Right lobe of liver (tissue), 6 donors: ENCODE data around the gene ASPSCR1. TPM values are rescaled to one million over a fixed set of nuclear protein-coding genes. Genes with fewer than 3 reads are reported as not detected.

Experiments used
- ATAC-seq, 4 donors: fragments of 200-7000 bp; cut with Tn5 transposase; one replicate each; pipeline ENCODE4 v1.9.1; 2020; ENCODE audit warnings: mild to moderate bottlenecking in 4 of 4, moderate library complexity in 4 of 4
- DNase-seq, 3 donors: peaks; one replicate each; pipeline ENCODE4 v3.0.0-alpha.2; 2020
- H3K27ac ChIP-seq, 3 donors: fragments of 200-600 bp; one replicate each; pipeline ENCODE4 v1.8.0; 2022
- H3K27me3 ChIP-seq, 2 donors: fragments of 200-600 bp; one replicate each; pipeline ENCODE4 v1.8.0; 2022
- H3K36me3 ChIP-seq, 4 donors: fragments of 200-600 bp; sonication (generic) in 1 of 4; one replicate each; pipeline versions ENCODE4 v1.5.1 to v1.8.0; 2017 to 2022; ENCODE audit warnings: control low read depth in 1 of 4
- H3K4me1 ChIP-seq, 4 donors: fragments of 200-600 bp; sonication (generic) in 1 of 4; one replicate each; pipeline versions ENCODE4 v1.5.1 to v1.8.0; 2017 to 2022; ENCODE audit warnings: control low read depth in 1 of 4
- H3K4me3 ChIP-seq, 3 donors: fragments of 200-600 bp; one replicate each; pipeline ENCODE4 v1.8.0; 2022
- H3K9me3 ChIP-seq, 4 donors: fragments of 200-600 bp; sonication (generic) in 1 of 4; one replicate each; pipeline versions ENCODE4 v1.5.1 to v1.8.0; 2017 to 2022; ENCODE audit warnings: control low read depth in 1 of 4
- POLR2A ChIP-seq: fragments of 450-650 bp; IDR thresholded peaks from one replicate; pipeline ENCODE4 v1.6.1; 2017; ENCODE audit warnings: antibody characterized with exemption, mild to moderate bottlenecking
- WGBS: methylation state at CpG from one replicate; pipeline ENCODE4 v1.1.6; 2018; ENCODE audit warnings: low coverage, low lambda C conversion rate; ENCODE audit not compliant: insufficient coverage; ENCODE audit errors: missing lambda C conversion rate; 5-methylcytosine and 5-hydroxymethylcytosine counted together
- intact Hi-C, 2 donors: fragments of 100-400 bp; cut with DNase I; formaldehyde crosslinking; loops; one replicate each; pipeline versions ENCODE4 v1.11.2 to v1.14.1; 2022
- total RNA-seq, 6 experiments: library from RNA; depleted of rRNA in 2 of 6; stranded (reverse); fragments of >200 nt in 2 of 6; fragmentation: NEBNext Ultra II Directional in 3 of 6; extraction: Animal tissue kit (Norgen Biotek cat#: 25700) in 3 of 6; gene quantifications; one replicate each; pipeline versions ENCODE4 v1.1.0 to v1.2.4, GENCODE V29; 2016 to 2023
- TF ChIP-seq, protein P1 (sequence below), 4 donors: fragments of 200-600 bp in 3 of 4; fragments of 450-650 bp in 1 of 4; IDR thresholded peaks; one replicate each; pipeline versions ENCODE4 v1.5.1 to v1.8.0; 2016 to 2022; ENCODE audit warnings: antibody characterized with exemption in 4 of 4, mild to moderate bottlenecking in 2 of 4
- donor health status: DM: no; HTN: yes; CAD: no.
- donor health status: DM: no; HTN: no; CAD: no.
- donor health status: DM: no; HTN: no; CAD: no.
- donor health status: DM: no; HTN: yes; CAD: no.
- donor health status: DM: no; HTN: yes; CAD: no.

ASPSCR1 gene
- total RNA-seq, 6 experiments from 2014 or later: 24.4 to 55.6 (median 32.9) TPM

DNA sequence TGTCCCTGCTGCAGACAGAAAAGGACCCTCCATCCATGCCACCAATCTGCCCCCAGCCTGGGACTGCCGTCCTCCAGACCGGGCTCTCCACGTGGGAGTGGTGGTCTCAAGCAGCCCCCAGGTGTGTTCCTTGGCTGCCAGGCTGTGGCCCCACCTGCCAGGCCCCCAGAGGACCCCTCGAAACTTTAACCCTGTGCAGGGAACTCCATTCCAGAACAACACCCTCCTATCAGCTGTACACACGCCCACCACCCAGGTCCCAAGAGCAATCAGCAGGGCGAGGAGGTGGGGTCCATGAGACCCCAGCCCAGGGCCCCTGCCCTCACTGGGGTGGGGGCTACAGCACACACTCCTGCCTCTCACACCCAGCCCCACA, 41.7 kb upstream of the ASPSCR1 start:
- H3K4me1 ChIP-seq: peaks cover 0 to 11% (median 3%) of the 10 kb centered on the region in 4 donors
- no peak overlapping the region for H3K4me3 ChIP-seq
- no peaks in the 10 kb centered on the region for H3K9me3 ChIP-seq
- no peak overlapping the region for H3K27ac ChIP-seq
- WGBS: 60% methylated on average over 1 of the region's 6 CpGs
- ATAC-seq (no peak), DNase-seq (no peak)
- no peak for TF ChIP-seq POLR2A
- TF ChIP-seq, protein P1, sequence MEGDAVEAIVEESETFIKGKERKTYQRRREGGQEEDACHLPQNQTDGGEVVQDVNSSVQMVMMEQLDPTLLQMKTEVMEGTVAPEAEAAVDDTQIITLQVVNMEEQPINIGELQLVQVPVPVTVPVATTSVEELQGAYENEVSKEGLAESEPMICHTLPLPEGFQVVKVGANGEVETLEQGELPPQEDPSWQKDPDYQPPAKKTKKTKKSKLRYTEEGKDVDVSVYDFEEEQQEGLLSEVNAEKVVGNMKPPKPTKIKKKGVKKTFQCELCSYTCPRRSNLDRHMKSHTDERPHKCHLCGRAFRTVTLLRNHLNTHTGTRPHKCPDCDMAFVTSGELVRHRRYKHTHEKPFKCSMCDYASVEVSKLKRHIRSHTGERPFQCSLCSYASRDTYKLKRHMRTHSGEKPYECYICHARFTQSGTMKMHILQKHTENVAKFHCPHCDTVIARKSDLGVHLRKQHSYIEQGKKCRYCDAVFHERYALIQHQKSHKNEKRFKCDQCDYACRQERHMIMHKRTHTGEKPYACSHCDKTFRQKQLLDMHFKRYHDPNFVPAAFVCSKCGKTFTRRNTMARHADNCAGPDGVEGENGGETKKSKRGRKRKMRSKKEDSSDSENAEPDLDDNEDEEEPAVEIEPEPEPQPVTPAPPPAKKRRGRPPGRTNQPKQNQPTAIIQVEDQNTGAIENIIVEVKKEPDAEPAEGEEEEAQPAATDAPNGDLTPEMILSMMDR (IDR thresholded peaks at IDR 0.05): no peak
- no peaks in the 10 kb centered on the region for H3K36me3 ChIP-seq
- intact Hi-C loops: no loop called here
- no peaks in the 10 kb centered on the region for H3K27me3 ChIP-seq

DNA sequence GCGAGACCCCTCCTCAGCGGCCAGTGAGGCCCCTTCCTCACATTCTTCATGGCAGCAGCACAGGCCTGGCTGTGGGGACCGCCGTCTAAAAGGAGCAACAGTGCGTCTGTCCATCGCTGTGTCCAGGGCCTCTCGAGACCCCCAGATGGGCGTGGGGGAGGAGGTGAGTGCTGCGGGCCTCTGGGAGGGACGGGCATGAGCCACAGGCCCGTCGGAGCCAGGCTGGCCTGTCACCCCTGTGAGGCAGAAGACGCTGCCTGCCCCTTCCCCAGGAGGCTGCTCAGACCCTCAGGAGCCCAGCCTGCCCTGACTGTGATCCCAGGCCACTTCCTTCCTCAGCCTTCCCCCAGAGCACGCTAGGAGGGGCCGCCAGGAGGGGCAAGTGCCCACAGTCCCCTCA, 38.2 kb upstream of the ASPSCR1 start:
- H3K4me3 ChIP-seq: no peak overlapping the region
- intact Hi-C loops: no loop called here
- peak in 1 of 3 donors; percentile 43 for DNase-seq
- ATAC-seq: no peak
- H3K9me3 ChIP-seq: no peaks in the 10 kb centered on the region
- no peaks in the 10 kb centered on the region for H3K36me3 ChIP-seq
- TF ChIP-seq POLR2A: no peak
- TF ChIP-seq, protein P1 (IDR thresholded peaks at IDR 0.05): no peak
- H3K27me3 ChIP-seq: no peaks in the 10 kb centered on the region
- WGBS: no CpG with 5 or more reads among the region's 15 CpGs
- H3K4me1 ChIP-seq: peaks cover 0 to 11% (median 3%) of the 10 kb centered on the region in 4 donors
- no peak overlapping the region for H3K27ac ChIP-seq

DNA sequence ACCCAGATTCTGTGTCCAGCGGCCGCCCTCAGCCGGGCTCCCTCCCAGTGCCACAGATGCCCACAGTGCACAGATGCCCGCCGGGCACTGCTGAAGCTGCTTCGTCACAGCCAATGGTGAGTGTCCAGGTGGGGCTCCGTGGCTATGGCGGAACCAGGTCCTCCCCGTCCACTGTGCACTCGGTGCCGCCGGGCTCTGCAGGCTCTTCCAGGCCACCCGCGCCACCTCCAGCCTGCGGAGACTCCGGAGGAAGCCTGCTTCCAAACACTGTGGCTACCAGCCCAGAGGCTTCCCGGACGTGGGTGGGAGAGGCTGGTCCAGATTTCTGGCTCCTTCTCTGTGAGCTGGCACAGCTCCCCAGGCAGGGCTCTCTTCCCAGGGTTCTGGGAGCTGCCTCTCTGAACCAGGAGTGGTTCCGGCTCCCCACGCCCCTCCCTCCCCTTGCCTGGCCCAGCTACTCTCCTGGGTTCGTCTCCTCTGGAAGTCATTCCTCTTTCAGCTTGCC, 37.5 kb upstream of the ASPSCR1 start:
- Histone ChIP-seq H3K36me3 (no peaks in the 10 kb centered on the region), H3K9me3 (no peaks in the 10 kb centered on the region), H3K27me3 (no peaks in the 10 kb centered on the region), H3K4me3 (no peak overlapping the region), H3K27ac (no peak overlapping the region), H3K4me1 (peaks cover 0 to 11% (median 3%) of the 10 kb centered on the region in 4 donors)
- WGBS: no CpG with 5 or more reads among the region's 21 CpGs
- ATAC-seq (no peak), DNase-seq (peak in 1 of 3 donors; percentile 55)
- no peak for TF ChIP-seq POLR2A
- TF ChIP-seq, protein P1 (IDR thresholded peaks at IDR 0.05): no peak
- intact Hi-C loops: loop anchor here in 1 of 2 donors (10.0 kb wide), 1 partner anchor 255 kb away; no protein-coding TSS in a partner anchor

DNA sequence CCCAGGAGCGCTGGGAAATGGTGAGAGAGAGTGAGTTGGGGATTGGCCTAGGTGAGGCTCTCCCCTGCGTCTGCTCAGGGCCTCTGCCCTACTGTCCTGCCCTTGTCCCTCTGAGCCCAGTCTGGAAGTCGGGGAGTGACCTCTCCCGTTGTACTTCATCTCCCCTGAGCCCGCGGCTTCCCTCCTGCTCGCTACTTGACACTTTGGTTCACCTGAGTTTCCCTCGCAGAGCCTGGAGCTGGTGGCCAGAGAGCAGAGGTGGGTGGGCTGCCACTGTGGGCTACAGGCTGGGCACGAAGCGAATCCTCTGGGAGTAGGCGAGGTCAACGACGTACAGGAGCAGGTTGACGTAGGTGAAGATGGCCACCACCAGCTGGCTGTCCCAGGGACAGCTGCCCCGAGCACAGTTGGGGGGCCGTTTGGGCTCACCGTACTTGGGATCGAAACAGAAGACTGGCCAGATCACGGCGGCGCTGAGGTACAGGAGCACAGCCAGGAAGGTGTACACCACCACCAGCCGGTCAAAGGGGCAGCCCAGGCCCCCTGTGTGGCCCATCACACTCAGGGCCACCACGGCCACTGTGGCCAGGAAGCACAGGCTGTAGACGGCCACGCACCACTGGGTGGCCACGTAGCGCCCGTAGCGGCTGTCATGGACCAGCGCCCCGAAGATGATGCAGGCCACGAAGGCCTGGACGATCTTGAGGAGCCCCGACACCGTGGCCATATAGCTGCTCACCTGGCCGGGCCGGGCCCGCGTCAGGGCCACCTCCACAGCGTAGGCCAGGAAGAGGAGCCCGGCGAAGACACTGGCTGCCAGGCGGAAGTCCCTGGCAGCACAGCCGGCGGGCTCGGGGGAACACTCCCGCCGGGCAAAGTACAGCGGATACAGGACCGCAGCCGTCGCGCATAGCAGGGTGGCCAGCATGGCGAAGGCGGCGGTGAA, 36.6 kb upstream of the ASPSCR1 start:
- H3K27ac ChIP-seq: no peak overlapping the region
- TF ChIP-seq POLR2A: no peak
- TF ChIP-seq, protein P1 (IDR thresholded peaks at IDR 0.05): no peak
- no peak for ATAC-seq
- H3K27me3 ChIP-seq: no peaks in the 10 kb centered on the region
- H3K36me3 ChIP-seq: no peaks in the 10 kb centered on the region
- no peak overlapping the region for H3K4me3 ChIP-seq
- WGBS: 87% methylated on average over 3 of the region's 56 CpGs
- no peaks in the 10 kb centered on the region for H3K9me3 ChIP-seq
- peaks cover 0 to 11% (median 3%) of the 10 kb centered on the region in 4 donors for H3K4me1 ChIP-seq
- DNase-seq: peak in 1 of 3 donors; percentile 42
- intact Hi-C loops: loop anchor here in 1 of 2 donors (10.0 kb wide), 1 partner anchor 254 kb away; no protein-coding TSS in a partner anchor
